HG03135 (cell line): ENCODE data around the gene CADM2.

Experiments used
- ATAC-seq: cut with Tn5 transposase; IDR thresholded peaks from one replicate; pipeline ENCODE4 v1.9.1; 2021; ENCODE audit warnings: mild to moderate bottlenecking, moderate library complexity; ENCODE audit not compliant: unreplicated experiment

CADM2 gene

DNA sequence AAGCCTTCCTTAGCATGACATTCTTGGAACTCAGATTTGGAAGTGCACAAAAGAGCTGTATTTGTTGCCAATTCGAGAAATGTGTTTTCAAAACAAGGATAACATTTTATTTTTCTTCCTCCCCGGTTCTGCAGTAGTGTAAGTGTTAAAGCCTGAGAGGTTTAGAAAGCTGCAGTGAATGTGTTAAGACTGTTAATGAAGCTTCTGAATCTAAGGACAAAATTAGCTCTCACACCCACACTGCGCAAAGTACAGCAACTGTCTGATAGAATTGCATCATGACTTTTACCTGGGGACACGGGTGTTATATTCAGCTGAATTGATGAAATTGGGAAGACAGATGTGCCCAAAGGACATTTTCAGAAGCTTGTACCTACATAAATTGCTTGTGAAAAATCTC, 344.4 kb downstream of the CADM2 start:
- ATAC-seq, result no peak

DNA sequence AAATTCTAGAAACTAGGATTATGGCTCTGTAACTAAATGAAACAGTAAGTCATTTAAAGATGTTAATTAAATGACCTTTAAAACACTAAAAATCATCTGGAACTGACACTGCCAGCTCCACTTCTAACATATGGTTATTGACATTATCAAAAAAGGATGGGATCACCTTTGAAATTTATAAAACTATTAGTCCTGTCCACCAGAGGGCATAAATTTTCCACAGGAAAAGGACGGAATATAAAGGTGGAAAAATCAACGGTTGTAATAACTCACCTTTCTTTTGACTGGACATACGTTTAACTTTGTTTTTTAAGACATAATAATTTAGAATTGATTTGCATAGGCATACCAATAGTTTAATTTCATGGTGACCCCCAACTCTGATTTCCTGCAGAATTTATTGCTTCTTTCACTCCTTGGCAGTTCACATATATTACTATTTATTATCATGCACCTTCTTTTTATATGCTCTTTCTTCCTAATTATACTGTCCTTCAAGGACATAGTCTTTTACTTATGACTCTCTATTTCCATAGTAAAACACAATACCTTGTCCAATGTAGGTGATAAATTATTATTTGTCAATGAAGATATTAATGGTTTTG, 345.7 kb downstream of the CADM2 start:
- ATAC-seq, result no peak

DNA sequence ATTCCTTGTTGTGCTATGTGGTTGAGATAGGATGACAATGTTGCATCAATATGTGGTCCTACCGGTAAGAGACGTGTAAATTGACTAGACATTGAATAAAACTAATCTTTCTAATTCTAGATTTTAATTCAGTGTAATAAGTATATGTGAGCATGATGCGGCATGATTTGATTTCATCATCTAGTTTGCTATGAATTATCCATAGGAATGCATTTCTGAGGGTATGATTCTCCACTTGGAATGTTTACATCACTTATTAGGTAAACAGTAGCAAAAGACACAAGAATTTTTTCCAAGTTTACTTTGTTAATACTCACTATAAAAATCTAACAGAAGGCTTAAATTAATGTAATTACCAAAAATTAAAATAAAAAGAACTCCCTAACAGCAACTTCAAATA, 353.5 kb downstream of the CADM2 start:
- ATAC-seq, result no peak

DNA sequence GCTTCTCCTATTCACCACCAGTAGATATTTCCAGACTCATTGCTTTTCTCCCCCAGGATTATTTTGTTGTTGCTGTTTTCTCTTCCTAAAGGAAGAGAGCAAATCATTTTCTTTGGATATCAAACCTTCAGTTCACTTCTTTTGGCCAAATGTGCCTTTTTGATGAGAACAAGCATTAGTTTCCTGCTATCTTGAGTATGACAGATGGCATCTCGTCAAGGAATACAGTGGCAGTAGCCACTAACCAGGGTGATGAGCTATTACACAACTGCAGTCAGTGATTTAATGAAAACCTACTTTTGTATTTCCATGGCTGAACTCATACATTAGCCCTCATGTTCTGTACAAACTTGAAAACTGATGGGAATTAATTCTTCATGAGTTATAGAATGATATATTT, 354.6 kb downstream of the CADM2 start:
- no peak for ATAC-seq

DNA sequence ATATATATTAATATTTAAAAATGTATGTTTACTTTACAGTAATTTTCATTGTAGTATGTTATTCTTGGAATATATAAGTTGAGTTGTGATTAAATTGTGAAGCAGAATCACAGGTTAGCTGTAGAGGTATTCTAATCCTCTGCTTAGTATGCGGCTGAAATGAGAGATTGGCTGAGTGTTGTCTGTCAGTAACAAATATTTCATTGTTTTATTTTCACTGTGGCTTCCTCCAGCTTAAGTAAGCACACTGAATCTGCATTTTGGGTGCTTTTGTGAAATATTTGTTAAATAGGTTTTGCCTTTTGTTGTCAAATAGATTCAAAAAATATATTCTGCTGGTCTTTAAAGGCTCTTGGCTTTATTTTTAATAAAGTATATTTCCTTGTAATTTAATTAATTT, 357.5 kb downstream of the CADM2 start:
- no peak for ATAC-seq

DNA sequence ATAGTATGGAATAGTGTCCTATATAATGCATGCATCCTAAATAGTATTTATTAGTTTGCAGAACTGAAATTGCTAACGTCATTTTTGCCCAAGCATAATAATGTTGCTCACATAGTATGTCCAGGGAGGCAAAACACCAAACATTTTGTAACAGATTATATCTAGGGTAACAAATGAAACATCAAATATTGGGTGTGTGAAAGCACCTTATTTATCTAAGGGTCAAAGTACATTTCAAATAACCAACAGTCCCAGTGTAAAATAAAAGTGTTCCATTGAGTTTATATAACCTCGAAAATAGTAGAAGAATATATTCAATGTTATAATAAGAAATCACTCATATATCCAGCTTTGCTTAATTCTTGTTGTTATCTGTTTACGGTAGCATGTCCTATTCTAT, 363.1 kb downstream of the CADM2 start:
- ATAC-seq, result no peak

DNA sequence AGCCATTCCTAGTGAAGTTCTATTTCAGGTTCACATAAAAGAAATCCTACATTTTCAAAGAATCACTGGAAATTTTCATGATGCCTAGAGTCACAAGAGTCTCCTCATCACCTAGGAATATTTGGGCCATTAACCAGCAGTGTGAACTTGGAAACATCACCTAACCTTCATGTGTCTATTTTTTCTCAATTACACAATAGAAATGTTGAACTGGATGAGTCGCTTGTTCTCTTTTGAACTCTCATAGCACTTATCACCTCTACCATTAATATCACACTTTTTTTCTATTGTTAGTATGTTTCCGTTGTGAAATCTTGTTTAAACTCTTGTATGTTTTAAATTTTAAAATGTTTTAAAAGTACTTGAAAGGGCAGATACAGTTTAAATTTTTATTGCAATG, 371.3 kb downstream of the CADM2 start:
- ATAC-seq, result no peak

DNA sequence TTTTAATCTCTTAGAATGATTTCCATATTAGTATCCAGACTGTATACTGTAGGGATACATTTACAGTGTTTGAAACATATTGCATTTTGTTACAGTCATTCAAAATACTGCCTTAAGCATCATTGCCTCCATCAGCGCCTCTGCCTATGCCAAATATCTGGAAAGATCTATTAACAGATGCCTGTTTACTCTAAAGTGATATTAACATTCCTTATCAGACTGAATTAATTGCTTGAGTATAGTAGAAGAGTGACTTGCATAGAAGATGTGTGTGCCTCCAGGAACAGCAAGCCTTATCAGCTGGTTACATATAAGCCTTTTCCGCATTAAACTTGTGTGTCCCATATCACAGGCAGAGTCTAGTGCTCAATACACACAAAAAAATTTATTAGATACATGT, 379.1 kb downstream of the CADM2 start:
- no peak for ATAC-seq

DNA sequence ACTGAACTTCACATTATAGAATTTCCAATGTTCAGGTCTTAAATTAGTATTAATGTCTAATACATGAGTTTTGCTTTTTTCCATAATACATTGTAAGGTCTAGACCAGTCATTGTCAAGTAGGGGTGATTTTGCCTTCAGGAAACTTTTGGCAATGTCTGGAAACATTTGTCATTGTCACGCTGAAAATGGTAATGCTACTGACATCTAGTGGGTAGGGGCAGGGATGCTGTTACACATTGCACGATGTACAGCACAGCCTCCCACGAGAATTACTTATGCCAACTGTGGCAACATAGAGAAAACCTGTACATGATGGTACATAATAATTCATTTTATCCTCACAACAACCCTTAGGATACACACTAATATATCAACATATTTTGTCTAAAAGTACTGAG, 384.1 kb downstream of the CADM2 start:
- ATAC-seq, result no peak

DNA sequence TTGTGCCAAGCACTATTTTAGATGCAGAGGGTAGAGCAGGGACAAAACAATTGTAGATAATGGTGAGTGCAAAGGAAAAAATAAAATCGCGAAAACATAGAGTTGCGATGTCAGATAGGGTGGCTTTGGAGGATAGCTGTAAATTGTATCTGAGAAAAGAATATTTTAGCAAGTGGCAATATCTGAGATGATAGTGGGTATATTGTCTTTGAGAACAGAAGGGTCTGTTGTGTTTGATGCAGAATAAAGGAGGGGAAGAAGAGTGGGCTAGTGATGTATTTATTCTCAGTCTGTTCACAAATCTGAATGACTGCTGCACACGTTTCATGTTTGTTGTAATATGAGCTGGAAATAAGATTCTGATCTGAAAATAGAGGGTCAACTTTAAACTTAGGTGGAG, 396.8 kb downstream of the CADM2 start:
- no peak for ATAC-seq

DNA sequence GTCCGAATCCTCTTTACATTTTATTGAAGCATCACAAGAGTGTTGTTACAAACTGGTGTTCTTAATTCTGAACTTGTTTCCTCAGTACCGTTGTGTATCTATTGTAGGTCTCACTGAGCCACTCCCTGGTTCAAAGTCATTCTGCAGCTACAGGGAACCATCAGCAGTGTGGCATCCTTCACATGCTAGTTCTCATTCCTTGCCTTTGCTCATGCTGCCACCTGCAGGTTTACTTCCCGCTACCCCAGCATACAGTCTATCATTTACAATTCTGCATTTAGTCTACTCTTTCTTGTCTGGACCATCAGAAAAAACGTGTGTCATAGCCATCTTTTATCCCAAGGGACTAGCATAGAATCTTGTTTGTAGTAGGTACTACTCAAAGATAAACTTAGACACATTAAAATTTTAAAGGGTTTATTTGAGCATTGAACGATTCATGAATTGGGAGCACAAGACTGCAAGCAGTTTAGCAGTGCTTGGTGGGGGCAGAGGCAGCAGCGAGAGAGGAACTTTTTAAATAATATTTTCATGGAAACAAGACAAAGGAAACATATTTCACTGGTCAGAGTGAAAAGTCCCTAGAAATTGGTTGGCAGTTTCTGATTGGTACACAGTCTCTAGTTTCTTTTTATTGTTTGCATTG, 402.1 kb downstream of the CADM2 start:
- ATAC-seq, result no peak

DNA sequence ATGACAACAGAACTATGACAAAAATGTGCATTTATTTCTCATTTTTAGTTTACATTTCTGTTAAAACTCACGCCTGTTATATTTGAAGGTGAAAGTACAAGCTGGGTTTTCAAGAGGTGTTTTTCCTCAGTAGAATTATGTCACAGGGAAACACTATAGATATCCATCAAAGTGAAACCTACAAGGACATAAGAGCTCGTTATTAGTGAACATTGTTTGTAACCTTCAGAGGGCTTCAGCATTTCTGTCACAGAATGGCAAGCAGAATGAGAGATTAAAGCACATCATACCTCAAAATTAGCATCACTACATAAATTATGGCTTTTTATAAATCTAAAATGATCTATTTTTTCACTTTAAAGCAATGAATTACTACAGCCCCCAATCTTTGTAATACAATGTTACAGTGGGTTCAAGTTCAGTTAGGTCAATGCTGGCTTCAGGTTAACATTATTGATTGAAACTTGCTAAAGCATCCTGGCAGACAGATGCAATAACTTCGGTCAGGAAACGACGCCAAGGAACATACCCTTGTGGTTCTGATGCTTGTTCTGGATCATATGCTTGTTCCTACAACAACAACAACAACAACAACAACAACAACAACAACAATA, 405.6 kb downstream of the CADM2 start:
- ATAC-seq, result no peak

DNA sequence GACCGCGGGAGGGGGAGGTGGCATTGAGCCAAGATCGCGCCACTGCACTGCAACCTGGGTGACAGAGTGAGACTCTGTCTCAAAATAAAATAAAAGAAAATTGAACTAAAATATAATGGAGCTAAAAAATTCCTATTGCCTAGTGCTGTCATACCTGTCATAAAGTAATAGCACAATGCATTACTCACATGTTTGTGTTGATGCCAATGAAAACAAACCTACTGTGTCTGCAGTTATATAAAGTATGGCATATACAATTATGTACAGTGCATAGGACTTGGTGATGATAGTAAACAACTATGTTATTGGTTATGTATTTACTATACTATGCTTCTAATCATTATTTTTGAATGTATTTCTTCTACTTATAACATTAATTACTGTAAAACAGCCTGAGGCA, 411.6 kb downstream of the CADM2 start:
- ATAC-seq, result no peak

DNA sequence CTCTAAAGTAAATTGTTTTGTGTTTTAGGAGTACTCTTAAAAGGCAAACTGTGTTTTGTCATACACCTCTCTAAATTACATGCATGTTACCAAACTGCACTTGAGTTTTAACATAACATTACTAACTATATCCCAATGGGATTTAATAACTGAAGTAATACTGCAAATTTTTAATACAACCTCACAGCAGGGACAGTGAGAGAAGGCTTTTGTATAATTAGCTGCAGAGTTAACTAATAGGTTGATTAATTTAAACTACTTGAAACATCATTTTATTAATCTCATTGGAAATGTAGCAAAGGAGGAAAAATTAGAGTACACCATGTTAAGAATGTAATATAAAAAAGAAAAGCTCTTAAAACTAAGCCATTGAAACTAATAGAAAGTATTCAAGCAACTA, 417.3 kb downstream of the CADM2 start:
- no peak for ATAC-seq

DNA sequence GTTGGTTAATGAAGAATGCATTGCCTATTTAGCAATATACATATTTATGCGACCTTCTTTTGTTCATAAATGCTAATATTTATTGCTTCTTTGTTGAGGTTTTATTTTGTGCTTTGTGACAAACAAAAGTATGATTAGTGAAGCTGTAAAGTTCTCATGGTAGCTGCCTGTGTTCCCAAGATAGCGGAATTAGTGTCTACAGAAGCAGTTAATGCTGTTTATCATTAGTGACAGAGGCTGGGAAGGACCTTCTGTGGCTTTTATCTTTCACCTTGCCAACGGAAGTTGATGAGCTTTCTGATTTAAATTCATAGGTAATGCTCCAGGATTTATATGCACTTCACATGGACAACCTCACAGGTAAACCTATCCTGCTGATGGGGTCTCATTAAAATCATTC, 418.3 kb downstream of the CADM2 start:
- ATAC-seq, result no peak

DNA sequence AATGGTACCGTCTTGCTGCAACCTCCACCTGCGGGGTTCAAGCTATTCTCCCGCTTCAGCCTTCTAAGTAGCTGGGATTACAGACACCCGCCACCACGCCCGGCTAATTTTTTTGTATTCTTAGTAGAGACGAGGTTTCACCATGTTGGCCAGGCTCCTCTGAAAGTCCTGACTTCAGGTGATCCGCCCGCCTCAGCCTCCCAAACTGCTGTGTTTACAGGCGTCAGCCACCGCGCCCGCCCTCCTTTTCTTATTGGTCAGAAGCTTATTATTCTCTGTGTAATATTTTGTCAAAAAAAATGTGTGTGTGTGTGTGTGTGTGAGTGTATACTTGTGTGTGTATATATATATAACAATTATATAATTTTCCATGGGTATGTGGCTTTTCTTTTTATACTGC, 425.6 kb downstream of the CADM2 start:
- ATAC-seq, result no peak

DNA sequence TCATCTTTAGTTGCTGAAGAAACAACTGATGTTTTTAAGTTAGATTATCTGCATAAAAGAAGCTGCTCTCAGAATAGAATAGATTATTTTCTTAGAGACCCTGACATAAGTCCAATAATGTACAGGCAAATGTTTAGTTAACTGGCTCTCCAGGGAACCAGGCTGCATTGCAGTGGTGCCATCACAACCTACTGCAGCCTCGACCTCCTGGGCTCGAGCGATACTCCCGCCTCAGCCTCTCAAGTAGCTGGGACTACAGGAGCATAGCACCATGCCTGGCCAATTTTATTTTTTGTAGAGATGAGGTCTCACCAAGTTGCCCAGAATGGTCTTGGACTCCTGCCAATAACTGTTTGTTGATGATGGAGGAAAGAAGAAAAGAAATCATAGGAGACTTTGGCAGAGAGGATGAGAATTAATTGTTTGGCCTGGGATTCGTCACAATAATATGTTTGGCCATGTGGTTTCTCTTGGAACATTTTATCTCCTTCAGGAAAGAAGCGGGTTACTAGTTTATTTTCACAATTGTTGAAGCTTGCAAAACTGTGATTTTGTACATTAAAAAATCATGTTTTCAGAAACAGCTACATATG, 429.2 kb downstream of the CADM2 start:
- no peak for ATAC-seq

DNA sequence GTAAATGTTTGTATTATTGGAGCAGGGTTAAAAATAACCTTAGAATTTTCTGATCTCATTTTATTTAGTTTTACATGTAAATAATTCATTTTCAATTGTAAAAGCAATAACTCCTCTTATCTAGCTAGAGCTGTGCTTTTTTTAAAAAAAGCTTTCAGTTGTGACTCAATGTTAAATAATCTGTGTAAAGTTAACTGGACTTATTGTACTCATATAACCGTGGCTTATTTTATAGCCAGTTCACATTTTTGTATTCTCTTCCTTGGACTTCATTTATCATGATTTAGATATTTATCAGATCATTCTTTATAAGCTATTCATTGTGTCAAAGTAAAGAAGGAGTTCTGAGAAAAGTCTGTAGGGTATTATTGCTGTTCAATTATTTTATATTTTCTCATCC, 435.6 kb downstream of the CADM2 start:
- no peak for ATAC-seq

DNA sequence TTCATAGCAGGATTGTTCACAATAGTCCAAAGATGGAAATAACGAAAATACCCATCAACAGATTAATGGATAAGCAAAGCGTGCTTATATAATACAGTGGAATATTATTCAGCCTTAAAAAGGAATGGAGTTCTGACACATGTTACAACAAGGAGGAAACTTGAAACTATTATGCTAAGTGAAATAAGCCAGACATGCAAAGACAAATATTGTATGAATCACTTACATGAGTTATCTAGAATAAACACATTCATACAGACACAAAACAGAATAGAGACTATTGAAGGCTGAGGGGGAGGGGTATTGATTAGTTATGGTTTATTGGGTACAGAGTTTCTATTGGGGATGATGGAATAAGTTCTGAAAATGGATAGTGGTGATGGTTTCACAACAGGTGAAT, 438.6 kb downstream of the CADM2 start:
- no peak for ATAC-seq

DNA sequence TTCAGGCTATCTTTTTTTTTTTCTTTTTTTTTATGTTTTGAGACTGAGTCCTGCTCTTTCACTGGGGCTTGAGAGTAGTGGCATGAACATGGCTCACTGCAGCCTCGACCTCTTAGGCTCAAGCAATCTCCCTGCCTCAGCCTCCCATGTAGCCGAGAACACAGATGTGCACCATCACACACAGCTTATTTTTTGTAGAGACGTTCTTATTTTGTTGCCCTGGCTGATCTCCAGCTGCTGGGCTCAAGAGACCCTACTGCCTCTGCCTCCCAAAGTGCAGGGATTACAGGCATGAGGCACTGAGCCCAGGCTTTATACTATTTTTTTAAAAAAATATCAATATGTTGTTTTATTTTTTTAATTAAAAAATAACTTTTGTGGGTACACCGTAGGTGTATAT, 467.3 kb downstream of the CADM2 start:
- no peak for ATAC-seq

DNA sequence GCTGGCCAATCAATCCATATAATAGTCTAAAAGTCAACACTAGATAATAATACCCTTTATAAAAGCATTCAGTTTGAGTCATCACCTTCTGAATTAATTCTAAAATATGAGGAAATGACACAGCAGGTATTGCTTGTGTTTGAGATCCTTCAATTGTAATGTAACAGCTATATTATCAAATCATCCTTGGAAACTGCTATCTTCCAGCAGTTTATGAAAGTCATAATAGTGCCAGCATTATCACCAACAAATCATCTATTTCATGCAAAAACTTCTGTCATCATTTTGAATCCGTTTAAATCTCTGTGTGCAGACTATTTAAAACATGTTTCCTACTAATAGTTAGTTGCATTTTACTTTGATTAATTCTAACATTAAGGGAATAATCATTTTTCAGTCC, 468.7 kb downstream of the CADM2 start:
- no peak for ATAC-seq

DNA sequence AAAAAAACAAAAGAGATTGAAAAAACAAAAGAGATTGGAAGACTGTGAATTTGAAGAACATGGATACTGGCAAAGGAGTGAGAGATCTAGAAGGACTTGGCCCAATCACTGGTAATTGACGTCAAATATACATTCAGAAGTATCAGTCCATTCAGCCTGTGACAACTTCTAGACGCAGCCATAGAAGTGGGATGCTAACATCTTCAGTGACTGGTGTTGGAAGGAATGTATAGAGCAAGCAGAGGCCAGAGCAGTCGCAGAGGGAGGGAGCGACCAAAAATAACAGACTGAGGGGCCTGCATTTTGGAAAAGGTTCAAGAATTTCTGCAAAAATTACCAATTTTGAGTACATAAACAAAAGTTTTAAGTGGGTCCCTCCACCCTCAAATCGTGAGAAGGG, 473.3 kb downstream of the CADM2 start:
- ATAC-seq, result no peak
